Panc1 (cell line): ENCODE results near the gene PCYT2. TPM values are rescaled to one million over a fixed set of nuclear protein-coding genes. Genes with fewer than 3 reads are reported as not detected.
A peak's percentile ranks its signal among the peaks of the same experiment; 100 is the strongest.

Experiments used
- ATAC-seq: fragments of 200-7000 bp; cut with Tn5 transposase; 2 replicates; pipeline ENCODE4 v1.9.1; 2020; ENCODE audit warnings: mild to moderate bottlenecking, moderate library complexity
- BruUV-seq: library from RNA; stranded (reverse); fragments of 400-500 nt; replicated peaks from 2 replicates; lab custom pipeline; 2021; lab: Mats Ljungman, UMichigan
- CTCF ChIA-PET: fragments of 300-600 bp; sonication (Branson Sonifier 250); formaldehyde crosslinking; loops from one replicate; lab custom pipeline; 2022; ENCODE audit warnings: antibody characterized with exemption; lab: Charles Lee
- POLR2A ChIA-PET: fragments of 300-600 bp; sonication (Branson Sonifier 250); formaldehyde crosslinking; loops from one replicate; lab custom pipeline; 2022; ENCODE audit warnings: antibody characterized with exemption; lab: Charles Lee
- DNase-seq: peaks from one replicate; pipeline ENCODE4 v3.0.0-alpha.2; 2010; ENCODE audit warnings: low read depth, low spot score
- H3K27ac ChIP-seq: 2 replicates; pipeline ENCODE4 v1.5.1; 2011; ENCODE audit warnings: mild to moderate bottlenecking, low read length, inconsistent platforms
- H3K27me3 ChIP-seq: fragments of 200-500 bp; sonication (Bioruptor generic); 2 replicates; pipeline ENCODE4 v1.6.0; 2014; ENCODE audit warnings: low read length, inconsistent platforms; ENCODE audit not compliant: control insufficient read depth, insufficient read depth
- H3K36me3 ChIP-seq: fragments of 200-500 bp; sonication (Bioruptor generic); 2 replicates; pipeline ENCODE4 v1.5.1; 2014; ENCODE audit warnings: inconsistent platforms, mild to moderate bottlenecking, low read length, moderate library complexity; ENCODE audit not compliant: control insufficient read depth, insufficient read depth
- H3K4me1 ChIP-seq: 2 replicates; pipeline ENCODE4 v1.5.1; 2011; ENCODE audit warnings: inconsistent platforms, mild to moderate bottlenecking, low read length, moderate library complexity; ENCODE audit not compliant: control insufficient read depth, insufficient read depth
- H3K4me3 ChIP-seq, 2 experiments: 2 replicates each; pipeline ENCODE4 v1.5.1; 2011 to 2012; ENCODE audit warnings: low read depth in 2 of 2, low read length in 2 of 2, mild to moderate bottlenecking in 2 of 2, inconsistent platforms in 1 of 2, moderate library complexity in 1 of 2
- H3K9me3 ChIP-seq: fragments of 200-500 bp; sonication (Bioruptor generic); 2 replicates; pipeline ENCODE4 v1.5.1; 2014; ENCODE audit warnings: low read depth, mild to moderate bottlenecking, inconsistent platforms, low read length, moderate library complexity; ENCODE audit not compliant: control insufficient read depth, insufficient read depth
- CTCF ChIP-seq: fragments of 450-650 bp; IDR thresholded peaks from 2 replicates; pipeline ENCODE4 v1.5.1; 2017; ENCODE audit warnings: mild to moderate bottlenecking
- POLR2AphosphoS5 ChIP-seq: IDR thresholded peaks from 2 replicates; pipeline ENCODE4 v1.6.1; 2012; ENCODE audit warnings: mild to moderate bottlenecking, low read depth, low read length, moderate library complexity
- REST ChIP-seq, 2 experiments: IDR thresholded peaks; 2 replicates each; pipeline ENCODE4 v1.6.1; 2011 to 2012; ENCODE audit warnings: low read depth in 2 of 2, control low read depth in 1 of 2, low read length in 1 of 2, mild to moderate bottlenecking in 1 of 2, moderate library complexity in 1 of 2; ENCODE audit not compliant: insufficient read depth in 1 of 2
- SIN3A ChIP-seq: IDR thresholded peaks from 2 replicates; pipeline ENCODE4 v1.6.1; 2012; ENCODE audit warnings: low read depth, mild to moderate bottlenecking, low read length, moderate library complexity, borderline replicate concordance; ENCODE audit not compliant: insufficient read depth
- TCF7L2 ChIP-seq: IDR thresholded peaks from 2 replicates; pipeline ENCODE4 v1.6.1; 2011; ENCODE audit warnings: mild to moderate bottlenecking, low read depth, low read length, inconsistent platforms
- in situ Hi-C: cut with HindIII; loops from 2 replicates; pipeline ENCODE4 v1.10.0; 2016; ENCODE audit warnings: low sequenced_read_pairs, low pct_unique_long_range_greater_than_20kb
- intact Hi-C: fragments of 100-400 bp; cut with micrococcal nuclease; formaldehyde crosslinking; loops from one replicate; pipeline ENCODE4 v1.10.0; 2022; ENCODE audit not compliant: unreplicated experiment
- total RNA-seq: library from RNA; stranded (reverse); gene quantifications from one replicate; pipeline ENCODE4 v1.2.1, GENCODE V29; 2021; ENCODE audit not compliant: unreplicated experiment

Gene PCYT2
- total RNA-seq, 1 experiment from 2014 or later, result 91.2 TPM

- DNase-seq (no peak), ATAC-seq (0 out of 2 replicates have a peak, but pooled peaks have one; percentile 0)
- CTCF ChIA-PET, result interaction anchor here (0.6 to 1.2 kb wide), 3 partner anchors 11 to 180 kb away, joined by 3 to 7 read pairs (median 4); no protein-coding TSS in a partner anchor
- H3K4me3 ChIP-seq, result peak overlapping the region; percentile 26 to 42; a peak in 3 of 4 replicates
- intact Hi-C loops, result no loop called here
- POLR2A ChIA-PET, result interaction anchor here (0.6 to 1.1 kb wide), 7 partner anchors 9 to 222 kb away, joined by 3 to 5 read pairs (median 3); no protein-coding TSS in a partner anchor
- TF ChIP-seq REST (IDR thresholded peaks at IDR 0.05; ENCODE audit: insufficient read depth in 1 of 2, low read depth in 2 of 2, low read length in 1 of 2) (no peak), TCF7L2 (no peak), SIN3A (no peak), POLR2AphosphoS5 (no peak), CTCF (no peak)
- peaks cover 57% of the 10 kb centered on the region for H3K4me1 ChIP-seq
- in situ Hi-C loops, result no loop called here
- peaks cover 2% of the 10 kb centered on the region; the same call in 1 of the 2 replicates for H3K36me3 ChIP-seq
- peak overlapping the region; percentile 94 for H3K27ac ChIP-seq
- no peaks in the 10 kb centered on the region for H3K9me3 ChIP-seq
- no TSS peak for BruUV-seq
- H3K27me3 ChIP-seq, result no peaks in the 10 kb centered on the region
Measured at GRCh38 chr17:81924557-81925532, 13.6 kb upstream of the PCYT2 start.

- CTCF ChIA-PET, result interaction anchor here (0.6 to 1.2 kb wide), 3 partner anchors 13 to 181 kb away, joined by 3 to 7 read pairs (median 4); no protein-coding TSS in a partner anchor
Measured at GRCh38 chr17:81923302-81924260, 12.4 kb upstream of the PCYT2 start.

More at GRCh38 chr17:81923302-81924260, 12.4 kb upstream of the PCYT2 start:
- Histone ChIP-seq H3K4me1 (peaks cover 58% of the 10 kb centered on the region), H3K4me3 (peak overlapping the region; percentile 26 to 42), H3K27me3 (no peaks in the 10 kb centered on the region), H3K36me3 (peaks cover 2% of the 10 kb centered on the region; the same call in 1 of the 2 replicates), H3K9me3 (no peaks in the 10 kb centered on the region), H3K27ac (peak overlapping the region; percentile 94)
- in situ Hi-C loops (no loop called here), intact Hi-C loops (no loop called here)
- BruUV-seq, result no TSS peak
- POLR2A ChIA-PET, result interaction anchor here (0.5 to 1.1 kb wide), 6 partner anchors 8 to 219 kb away, joined by 3 to 13 read pairs (median 7); no protein-coding TSS in a partner anchor
- TF ChIP-seq SIN3A (peak; percentile 78; the same call in 1 of the 2 replicates), TCF7L2 (no peak)
- ATAC-seq (peak; percentile 17), DNase-seq (no peak)
